NCI-H748 (cell line): ENCODE measurements around the gene CLIC5.

Source experiments
- DNase-seq: peaks from one replicate; lab custom pipeline; 2025; ENCODE audit not compliant: unreplicated experiment; lab: John Stamatoyannopoulos, UW

CLIC5 gene

GRCh38 chr6:46036911-46037310 lies 21.3 kb upstream of the CLIC5 start:
- DNase-seq, result no peak

- DNase-seq, result no peak
Measured at GRCh38 chr6:46035242-46035641, 19.6 kb upstream of the CLIC5 start.

DNA sequence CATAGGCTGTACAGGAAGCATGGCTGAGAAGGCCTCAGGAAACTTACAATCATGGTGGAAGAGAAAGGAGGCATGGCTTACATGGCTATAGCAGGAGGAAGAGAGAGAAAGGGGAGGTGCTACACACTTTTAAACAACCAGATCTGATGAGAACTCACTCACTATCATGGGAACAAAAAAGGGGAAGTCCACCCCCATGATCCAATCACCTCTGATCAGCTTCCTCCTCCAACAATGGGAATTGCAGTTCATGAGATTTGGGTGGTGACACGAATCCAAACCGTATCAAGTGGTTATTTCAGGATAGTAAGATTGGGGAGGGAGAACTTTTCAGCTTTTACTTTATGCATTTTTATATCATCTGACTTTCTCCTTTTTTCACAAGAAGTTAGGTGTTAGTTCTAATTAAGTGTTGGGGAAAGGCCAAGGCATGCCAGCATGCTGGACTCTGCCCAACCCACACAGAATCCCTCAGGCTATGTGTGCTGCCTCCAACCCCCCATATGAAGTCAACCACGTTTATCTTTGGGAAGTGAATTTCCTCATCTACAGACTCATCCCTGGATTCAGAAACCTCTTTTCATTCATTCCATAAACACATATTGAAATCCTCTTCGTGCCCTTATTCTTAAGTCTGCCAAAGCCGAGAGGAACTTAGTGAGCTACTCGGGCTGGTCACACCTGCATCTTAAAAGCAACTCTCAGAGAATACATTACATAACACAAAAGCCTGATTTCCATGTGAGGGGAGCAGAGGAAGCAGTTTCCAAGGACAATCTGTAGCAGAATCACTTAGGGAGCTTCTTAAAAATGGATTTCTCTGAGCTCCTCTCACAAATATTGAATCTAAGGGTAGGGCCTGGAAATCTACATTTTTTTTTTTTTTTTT lies 16.7 kb upstream of the CLIC5 start:
- no peak for DNase-seq

GRCh38 chr6:46029602-46030001 lies 13.9 kb upstream of the CLIC5 start:
- DNase-seq, result no peak

GRCh38 chr6:46026307-46026706 lies 10.6 kb upstream of the CLIC5 start:
- no peak for DNase-seq

GRCh38 chr6:46025573-46025972 lies 9.9 kb upstream of the CLIC5 start:
- no peak for DNase-seq

- no peak for DNase-seq
Measured at GRCh38 chr6:46024124-46024769, 8.6 kb upstream of the CLIC5 start.

DNA sequence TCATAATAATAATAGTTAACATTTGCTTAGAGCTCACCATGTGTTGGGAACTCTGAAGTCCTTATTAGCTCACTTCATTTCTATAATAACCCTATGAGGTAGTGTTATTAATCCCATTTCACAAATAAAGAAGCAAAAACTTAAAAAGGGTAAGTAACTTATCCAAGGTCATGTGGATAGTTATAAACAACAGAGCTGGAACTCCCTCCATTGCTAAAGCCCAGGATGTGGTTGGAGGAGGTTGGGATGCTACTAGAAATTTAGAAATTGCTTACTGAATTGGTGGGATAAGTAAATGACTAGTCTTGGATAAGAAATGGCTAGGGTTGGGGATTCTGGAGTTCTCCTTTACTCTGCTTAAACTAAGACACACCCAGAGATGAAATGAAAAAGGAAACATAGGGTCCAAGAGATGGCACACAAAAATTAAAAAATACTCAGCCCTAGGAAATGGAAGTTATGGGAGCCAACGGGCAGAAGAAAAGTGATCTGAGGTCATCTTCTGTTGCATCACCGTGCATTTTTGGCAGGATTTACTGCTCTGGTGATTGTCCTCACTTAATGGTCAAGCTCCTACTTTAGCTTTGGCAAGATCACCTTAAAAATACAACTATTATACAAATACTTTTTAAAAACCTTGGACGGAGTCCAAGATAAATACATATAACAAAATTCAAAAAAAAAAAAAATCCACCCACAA lies 7.7 kb upstream of the CLIC5 start:
- no peak for DNase-seq

- no peak for DNase-seq
Measured at GRCh38 chr6:46022106-46022948, 6.7 kb upstream of the CLIC5 start.

GRCh38 chr6:46017726-46018125 lies 2.1 kb upstream of the CLIC5 start:
- no peak for DNase-seq

- DNase-seq, result no peak
Measured at GRCh38 chr6:46016063-46016608, 476 bp upstream of the CLIC5 start.

DNA sequence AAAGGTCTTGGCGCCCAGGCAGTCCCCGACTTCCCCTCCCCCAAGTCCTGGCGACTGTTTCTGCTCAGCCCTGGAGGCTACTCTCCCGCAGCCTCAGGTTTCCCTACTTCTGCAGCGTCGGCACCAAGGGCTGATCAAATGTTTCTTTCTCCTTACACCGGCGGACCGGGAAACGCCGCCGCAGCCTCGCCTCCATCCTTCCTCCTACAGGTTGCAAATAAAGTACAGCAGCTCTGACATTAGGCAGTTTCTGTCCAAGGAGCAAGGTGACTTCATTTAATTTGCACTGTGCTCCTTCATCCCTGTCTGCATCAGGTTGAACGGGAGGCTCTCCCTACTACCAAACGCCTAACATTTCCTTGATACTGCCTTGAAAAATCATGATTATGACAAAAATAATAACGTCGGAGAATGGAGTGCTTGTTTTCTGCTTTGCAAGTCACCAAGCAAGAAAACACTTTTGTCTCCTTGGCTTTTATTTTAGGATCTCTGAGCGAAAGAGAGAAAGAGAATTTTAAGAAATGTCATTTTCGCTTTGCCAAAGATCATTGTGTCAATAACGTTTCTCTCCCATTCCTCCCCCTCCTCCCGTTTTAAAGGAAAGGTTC lies 1.0 kb downstream of the CLIC5 start:
- DNase-seq, result peak; percentile 23

DNA sequence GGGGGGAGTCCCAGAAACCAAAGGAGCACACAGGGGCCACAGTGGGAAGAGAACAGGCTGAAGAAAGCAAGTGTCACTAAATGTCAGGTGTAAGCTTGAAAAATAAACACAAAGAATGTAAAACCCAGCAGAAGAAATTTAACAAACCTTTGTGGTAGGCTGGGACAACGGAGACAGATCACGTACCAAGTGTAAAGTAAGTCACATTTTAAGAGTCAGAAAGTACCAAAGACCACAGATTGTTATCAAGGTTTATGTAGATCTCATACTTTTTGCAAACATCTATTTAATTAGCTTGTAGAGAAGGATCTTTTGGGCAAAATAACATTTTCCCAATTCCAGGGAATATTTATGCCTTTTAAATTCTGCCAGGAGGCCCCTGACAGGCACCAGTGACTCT lies 1.6 kb downstream of the CLIC5 start:
- no peak for DNase-seq

- no peak for DNase-seq
Measured at GRCh38 chr6:46013639-46014038, 2.0 kb downstream of the CLIC5 start.

- DNase-seq, result no peak
Measured at GRCh38 chr6:46012834-46013233, 2.8 kb downstream of the CLIC5 start.

- no peak for DNase-seq
Measured at GRCh38 chr6:46011188-46012085, 4.2 kb downstream of the CLIC5 start.

- no peak for DNase-seq
Measured at GRCh38 chr6:46010771-46011170, 4.9 kb downstream of the CLIC5 start.

GRCh38 chr6:46010270-46010669 lies 5.4 kb downstream of the CLIC5 start:
- no peak for DNase-seq

GRCh38 chr6:46002264-46002663 lies 13.4 kb downstream of the CLIC5 start:
- DNase-seq, result no peak
